Testis (tissue), 3 donors: ENCODE results near the gene GALR1. TPM values are rescaled to one million over a fixed set of nuclear protein-coding genes. Genes with fewer than 3 reads are reported as not detected.

Source experiments
- DNase-seq: peaks from one replicate; pipeline ENCODE4 v3.0.0-alpha.2; 2019
- H3K27ac ChIP-seq, 2 donors: fragments of 200-600 bp; sonication (generic); one replicate each; pipeline ENCODE4 v1.5.1; 2019
- H3K27me3 ChIP-seq: fragments of 200-600 bp; sonication (generic); one replicate; pipeline ENCODE4 v1.5.1; 2019
- H3K36me3 ChIP-seq: fragments of 200-600 bp; sonication (generic); one replicate; pipeline ENCODE4 v1.5.1; 2017; ENCODE audit warnings: low read depth; ENCODE audit errors: missing control alignments
- H3K4me1 ChIP-seq: fragments of 200-600 bp; sonication (generic); one replicate; pipeline ENCODE4 v1.5.1; 2019
- H3K4me3 ChIP-seq, 2 donors: fragments of 200-600 bp; sonication (generic); one replicate each; pipeline ENCODE4 v1.5.1; 2017 to 2019
- H3K9me3 ChIP-seq: fragments of 200-600 bp; sonication (generic); one replicate; pipeline ENCODE4 v1.5.1; 2017
- POLR2A ChIP-seq: fragments of 450-650 bp; IDR thresholded peaks from one replicate; pipeline ENCODE4 v1.6.1; 2017; ENCODE audit warnings: antibody characterized with exemption, mild to moderate bottlenecking, moderate library complexity
- WGBS, 2 donors: methylation state at CpG; one replicate each; pipeline ENCODE4 v1.1.5; 2018; 5-methylcytosine and 5-hydroxymethylcytosine counted together
- intact Hi-C: fragments of 100-400 bp; cut with DNase I; formaldehyde crosslinking; loops from one replicate; pipeline ENCODE4 v1.15.1; 2023; ENCODE audit warnings: low total_unique reads
- polyA plus RNA-seq: library from polyadenylated mRNA; stranded (reverse); fragments of 350-450 nt; fragmentation: Illumina TruSeq; extraction: RNeasy Lipid Tissue Mini Kit (QIAGEN cat#74804); gene quantifications from one replicate; pipeline ENCODE4 v1.2.3, GENCODE V29; 2014; ENCODE audit warnings: low read depth, low replicate concordance; ENCODE audit not compliant: insufficient read depth
- total RNA-seq, 2 donors: library from RNA; depleted of rRNA; stranded (reverse); fragments of >200 nt; gene quantifications; one replicate each; pipeline ENCODE4 v1.2.3, GENCODE V29; 2016
- TF ChIP-seq, protein P1 (sequence below), 3 experiments: fragments of 450-650 bp in 2 of 3; fragments of 200-600 bp in 1 of 3; sonication (generic) in 1 of 3; IDR thresholded peaks; one replicate each; pipeline ENCODE4 v1.5.1; 2016 to 2019; ENCODE audit warnings: antibody characterized with exemption in 3 of 3, mild to moderate bottlenecking in 2 of 3, moderate library complexity in 1 of 3

Gene GALR1
- total and polyA plus RNA-seq, 3 donors from 2014 or later, result 0.11 to 0.43 (median 0.16) TPM

DNA sequence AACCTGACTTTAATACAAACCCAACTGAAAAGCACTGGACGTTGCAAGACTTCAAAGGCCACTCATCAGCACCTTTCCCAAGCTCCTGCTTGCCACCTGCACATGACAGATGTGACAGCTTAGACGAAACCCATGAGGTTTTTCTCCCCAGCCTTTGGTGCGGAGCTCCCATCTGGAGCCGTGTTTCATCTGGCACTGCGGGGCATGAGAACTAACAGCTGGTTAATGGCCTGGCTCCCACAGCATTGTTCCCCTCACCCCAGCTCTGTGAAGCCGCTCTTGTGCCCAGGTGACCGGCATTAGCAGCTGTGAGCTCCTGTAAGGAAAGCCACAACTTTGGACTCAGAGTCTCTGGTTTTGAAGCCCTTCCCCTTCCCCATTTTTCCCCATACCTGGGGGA is 50.9 kb downstream of the GALR1 start:
- DNase-seq, result no peak
- 67 to 69% methylated on average over 6 to 7 of the region's 7 CpGs for WGBS, 2 donors
- no peaks in the 10 kb centered on the region for H3K27me3 ChIP-seq
- no peak overlapping the region for H3K4me3 ChIP-seq
- H3K27ac ChIP-seq, result no peak overlapping the region
- H3K4me1 ChIP-seq, result no peaks in the 10 kb centered on the region
- no peaks in the 10 kb centered on the region for H3K9me3 ChIP-seq
- no peak for TF ChIP-seq POLR2A
- TF ChIP-seq, protein P1, sequence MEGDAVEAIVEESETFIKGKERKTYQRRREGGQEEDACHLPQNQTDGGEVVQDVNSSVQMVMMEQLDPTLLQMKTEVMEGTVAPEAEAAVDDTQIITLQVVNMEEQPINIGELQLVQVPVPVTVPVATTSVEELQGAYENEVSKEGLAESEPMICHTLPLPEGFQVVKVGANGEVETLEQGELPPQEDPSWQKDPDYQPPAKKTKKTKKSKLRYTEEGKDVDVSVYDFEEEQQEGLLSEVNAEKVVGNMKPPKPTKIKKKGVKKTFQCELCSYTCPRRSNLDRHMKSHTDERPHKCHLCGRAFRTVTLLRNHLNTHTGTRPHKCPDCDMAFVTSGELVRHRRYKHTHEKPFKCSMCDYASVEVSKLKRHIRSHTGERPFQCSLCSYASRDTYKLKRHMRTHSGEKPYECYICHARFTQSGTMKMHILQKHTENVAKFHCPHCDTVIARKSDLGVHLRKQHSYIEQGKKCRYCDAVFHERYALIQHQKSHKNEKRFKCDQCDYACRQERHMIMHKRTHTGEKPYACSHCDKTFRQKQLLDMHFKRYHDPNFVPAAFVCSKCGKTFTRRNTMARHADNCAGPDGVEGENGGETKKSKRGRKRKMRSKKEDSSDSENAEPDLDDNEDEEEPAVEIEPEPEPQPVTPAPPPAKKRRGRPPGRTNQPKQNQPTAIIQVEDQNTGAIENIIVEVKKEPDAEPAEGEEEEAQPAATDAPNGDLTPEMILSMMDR (IDR thresholded peaks at IDR 0.05), result no peak
- no peaks in the 10 kb centered on the region for H3K36me3 ChIP-seq
- intact Hi-C loops, result no loop called here

DNA sequence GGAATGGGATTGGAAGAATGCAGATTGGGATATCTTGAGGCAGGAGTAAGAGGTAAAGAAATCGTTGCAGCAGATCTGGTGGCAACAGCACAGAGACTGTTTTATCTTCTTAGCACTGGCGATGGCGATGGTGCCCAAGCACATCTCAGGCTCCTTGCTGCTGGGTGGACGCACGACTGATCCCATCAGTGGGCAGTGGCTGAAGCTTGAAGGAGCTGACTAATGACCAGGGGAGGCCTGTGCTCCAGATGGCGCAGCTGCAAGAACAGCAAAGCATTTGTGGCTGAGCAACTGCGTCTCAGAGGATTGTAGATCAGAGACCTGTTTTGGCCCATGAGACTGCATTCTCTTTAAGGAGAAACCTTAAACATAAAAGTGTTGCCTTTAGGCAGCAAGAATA is 54.6 kb downstream of the GALR1 start:
- DNase-seq, result no peak
- TF ChIP-seq, protein P1 (IDR thresholded peaks at IDR 0.05), result no peak
- TF ChIP-seq POLR2A, result no peak
- Histone ChIP-seq H3K27me3 (no peaks in the 10 kb centered on the region), H3K9me3 (no peaks in the 10 kb centered on the region), H3K4me3 (no peak overlapping the region), H3K27ac (no peak overlapping the region), H3K4me1 (no peaks in the 10 kb centered on the region), H3K36me3 (no peaks in the 10 kb centered on the region)
- intact Hi-C loops, result no loop called here
- WGBS, 2 donors, result 87 to 90% methylated on average over 7 of the region's 7 CpGs

GRCh38 chr18:77305676-77306075 is 56.0 kb downstream of the GALR1 start:
- H3K4me3 ChIP-seq, result no peak overlapping the region
- no peaks in the 10 kb centered on the region for H3K27me3 ChIP-seq
- TF ChIP-seq, protein P1 (IDR thresholded peaks at IDR 0.05), result no peak
- no peak for TF ChIP-seq POLR2A
- H3K9me3 ChIP-seq, result no peaks in the 10 kb centered on the region
- DNase-seq, result no peak
- WGBS, 2 donors, result 96 to 97% methylated on average over 4 of the region's 4 CpGs
- H3K27ac ChIP-seq, result no peak overlapping the region
- no peaks in the 10 kb centered on the region for H3K36me3 ChIP-seq
- H3K4me1 ChIP-seq, result no peaks in the 10 kb centered on the region
- intact Hi-C loops, result no loop called here

DNA sequence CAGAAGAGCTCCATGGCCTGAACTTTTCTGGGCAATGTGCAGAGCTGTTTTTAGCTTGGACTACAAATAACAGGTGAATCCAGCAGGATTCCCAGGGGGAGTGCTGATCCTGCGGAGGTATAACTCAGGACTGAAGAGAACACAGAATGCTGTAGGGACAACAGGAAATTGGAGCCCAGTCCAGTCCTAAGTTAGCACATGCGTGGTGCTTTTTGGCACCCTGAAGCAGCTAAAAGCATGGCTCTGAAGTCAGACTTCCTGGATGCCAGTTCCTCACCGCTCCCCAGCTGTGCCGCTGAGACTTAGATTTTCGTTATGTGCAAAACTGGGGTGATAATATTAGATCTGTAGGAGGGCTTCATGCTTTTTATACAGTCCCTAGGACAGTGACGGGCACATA is 58.6 kb downstream of the GALR1 start:
- Histone ChIP-seq H3K4me1 (no peaks in the 10 kb centered on the region), H3K27ac (no peak overlapping the region), H3K4me3 (no peak overlapping the region), H3K27me3 (no peaks in the 10 kb centered on the region), H3K36me3 (no peaks in the 10 kb centered on the region), H3K9me3 (no peaks in the 10 kb centered on the region)
- intact Hi-C loops, result no loop called here
- no peak for TF ChIP-seq POLR2A
- TF ChIP-seq, protein P1 (IDR thresholded peaks at IDR 0.05), result no peak
- 78 to 86% methylated on average over 6 of the region's 6 CpGs for WGBS, 2 donors
- no peak for DNase-seq

DNA sequence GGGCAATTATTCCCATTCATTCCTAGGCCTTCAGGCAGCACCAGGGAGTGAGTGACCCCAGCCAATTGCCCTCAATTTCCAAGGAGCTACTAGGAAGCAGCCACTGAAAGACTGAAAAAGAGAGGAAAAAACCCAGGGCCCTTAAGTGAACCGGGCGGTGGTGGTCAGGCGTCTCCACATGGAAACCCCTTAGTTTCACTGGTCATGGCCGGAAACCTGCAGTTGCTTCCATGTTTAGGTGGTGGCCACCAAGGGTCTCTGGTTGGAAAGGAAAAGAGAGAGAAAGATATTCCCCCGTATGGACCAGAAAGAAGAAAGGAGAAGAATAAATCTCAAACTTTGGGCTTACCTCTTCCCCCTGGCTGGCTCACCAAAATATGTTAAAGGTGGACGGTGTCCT is 64.9 kb downstream of the GALR1 start:
- Histone ChIP-seq H3K4me1 (no peaks in the 10 kb centered on the region), H3K36me3 (no peaks in the 10 kb centered on the region), H3K27me3 (no peaks in the 10 kb centered on the region), H3K9me3 (no peaks in the 10 kb centered on the region), H3K4me3 (no peak overlapping the region), H3K27ac (no peak overlapping the region)
- 71 to 80% methylated on average over 6 of the region's 6 CpGs for WGBS, 2 donors
- intact Hi-C loops, result no loop called here
- TF ChIP-seq, protein P1 (IDR thresholded peaks at IDR 0.05), result no peak
- no peak for TF ChIP-seq POLR2A
- no peak for DNase-seq
